OCI-LY1 (cell line): ENCODE results near the gene DGKB.

Source experiments
- H2AFZ ChIP-seq: fragments of 200-600 bp; sonication (generic), shearing (Covaris generic); 2 replicates; pipeline ENCODE4 v1.6.0; 2014; ENCODE audit warnings: antibody characterized with exemption, mild to moderate bottlenecking, low read length
- H3F3A ChIP-seq: fragments of 200-600 bp; sonication (generic), shearing (Covaris generic); 2 replicates; pipeline ENCODE4 v1.6.0; 2014; ENCODE audit warnings: mild to moderate bottlenecking, antibody characterized with exemption, low read length, moderate library complexity; ENCODE audit not compliant: insufficient read depth
- H3K27ac ChIP-seq: fragments of 200-600 bp; sonication (generic); 2 replicates; pipeline ENCODE4 v1.5.1; 2014; ENCODE audit warnings: low read length, mixed run types, mild to moderate bottlenecking, low read depth; ENCODE audit not compliant: poor library complexity, severe bottlenecking
- H3K27me3 ChIP-seq: fragments of 200-600 bp; sonication (generic); 2 replicates; pipeline ENCODE4 v1.6.0; 2014; ENCODE audit warnings: antibody characterized with exemption, mild to moderate bottlenecking, low read length, moderate library complexity; ENCODE audit not compliant: insufficient read depth
- H3K36me3 ChIP-seq: fragments of 200-600 bp; sonication (generic); 2 replicates; pipeline ENCODE4 v1.6.1; 2014; ENCODE audit warnings: mild to moderate bottlenecking, antibody characterized with exemption, low read length, moderate library complexity, mixed read lengths; ENCODE audit not compliant: insufficient read depth
- H3K4me1 ChIP-seq: fragments of 200-600 bp; sonication (generic); 2 replicates; pipeline ENCODE4 v1.5.1; 2014; ENCODE audit warnings: mild to moderate bottlenecking, low read length, moderate library complexity; ENCODE audit not compliant: insufficient read depth, severe bottlenecking
- H3K4me2 ChIP-seq: fragments of 200-600 bp; sonication (generic), shearing (Covaris generic); 2 replicates; pipeline ENCODE4 v1.6.1; 2014; ENCODE audit warnings: low read length
- H3K4me3 ChIP-seq: fragments of 200-600 bp; sonication (generic); 2 replicates; pipeline ENCODE4 v1.5.1; 2014; ENCODE audit warnings: low read length, low read depth, mild to moderate bottlenecking, mixed read lengths; ENCODE audit not compliant: poor library complexity, severe bottlenecking
- H3K79me2 ChIP-seq: fragments of 200-600 bp; shearing (Covaris generic); 2 replicates; pipeline ENCODE4 v1.6.1; 2016; ENCODE audit warnings: mixed run types, low read length, mixed read lengths; ENCODE audit not compliant: insufficient read depth
- H3K9ac ChIP-seq: fragments of 200-600 bp; sonication (generic), shearing (Covaris generic); 2 replicates; pipeline ENCODE4 v1.6.1; 2014; ENCODE audit warnings: mild to moderate bottlenecking, low read length, mixed read lengths
- H3K9me2 ChIP-seq: fragments of 200-600 bp; sonication (generic), shearing (Covaris generic); 2 replicates; pipeline ENCODE4 v1.6.1; 2014; ENCODE audit warnings: low read depth, mild to moderate bottlenecking, low read length, mixed read lengths
- H3K9me3 ChIP-seq: fragments of 200-600 bp; shearing (Covaris generic); 2 replicates; pipeline ENCODE4 v1.6.1; 2014; ENCODE audit warnings: low read length, mixed read lengths
- H4K20me1 ChIP-seq: fragments of 200-600 bp; sonication (generic), shearing (Covaris generic); 2 replicates; pipeline ENCODE4 v1.6.0; 2016; ENCODE audit warnings: mild to moderate bottlenecking, low read length; ENCODE audit not compliant: insufficient read depth
- CTCF ChIP-seq: fragments of 200-600 bp; sonication (generic), shearing (Covaris generic); IDR thresholded peaks from 2 replicates; pipeline ENCODE4 v1.5.1; 2017; ENCODE audit warnings: mild to moderate bottlenecking, antibody characterized with exemption, low read length, moderate library complexity, mixed read lengths
- EZH2 ChIP-seq: fragments of 200-600 bp; sonication (generic), shearing (Covaris generic); IDR thresholded peaks from 2 replicates; pipeline ENCODE4 v1.8.0; 2017; ENCODE audit warnings: borderline replicate concordance, mixed run types, mild to moderate bottlenecking, antibody characterized with exemption, low read length, moderate library complexity, mixed read lengths

The DGKB gene

GRCh38 chr7:14400271-14400670 lies 502.3 kb downstream of the DGKB start:
- Histone ChIP-seq H3F3A (no peaks in the 10 kb centered on the region), H3K9me2 (no peaks in the 10 kb centered on the region), H2AFZ (no peak overlapping the region), H3K36me3 (no peaks in the 10 kb centered on the region), H3K9me3 (no peaks in the 10 kb centered on the region), H3K9ac (no peak overlapping the region), H4K20me1 (no peaks in the 10 kb centered on the region), H3K27me3 (no peaks in the 10 kb centered on the region), H3K27ac (no peak overlapping the region), H3K4me2 (no peak overlapping the region), H3K4me3 (no peak overlapping the region), H3K4me1 (no peaks in the 10 kb centered on the region), H3K79me2 (no peaks in the 10 kb centered on the region)
- TF ChIP-seq CTCF (no peak), EZH2 (no peak)

DNA sequence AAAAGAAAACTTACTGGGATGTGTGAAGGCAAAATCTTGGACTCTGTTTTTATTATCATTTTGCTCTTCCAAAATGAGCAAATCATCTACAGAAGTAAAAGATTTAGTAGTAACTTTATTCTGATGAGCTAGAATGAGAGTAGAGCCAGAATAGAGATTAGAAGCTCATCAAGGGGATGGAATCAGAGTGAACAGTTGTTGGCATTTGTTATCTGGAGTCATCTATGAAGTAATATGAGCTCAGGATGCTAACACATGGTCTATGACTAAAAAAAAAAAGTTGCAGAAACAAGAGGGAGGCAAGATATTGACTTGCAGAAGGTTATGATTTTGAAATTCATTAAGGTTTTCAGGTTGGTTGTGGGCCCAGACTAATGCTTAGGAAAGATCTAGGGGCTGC lies 504.0 kb downstream of the DGKB start:
- Histone ChIP-seq H3K9me2 (no peaks in the 10 kb centered on the region), H3K27me3 (no peaks in the 10 kb centered on the region), H3K4me2 (no peak overlapping the region), H3K9ac (no peak overlapping the region), H3K9me3 (no peaks in the 10 kb centered on the region), H3K79me2 (no peaks in the 10 kb centered on the region), H3K4me1 (no peaks in the 10 kb centered on the region), H3F3A (no peaks in the 10 kb centered on the region), H4K20me1 (no peaks in the 10 kb centered on the region), H3K4me3 (no peak overlapping the region), H3K36me3 (no peaks in the 10 kb centered on the region), H2AFZ (no peak overlapping the region), H3K27ac (no peak overlapping the region)
- no peak for TF ChIP-seq CTCF
- no peak for TF ChIP-seq EZH2

DNA sequence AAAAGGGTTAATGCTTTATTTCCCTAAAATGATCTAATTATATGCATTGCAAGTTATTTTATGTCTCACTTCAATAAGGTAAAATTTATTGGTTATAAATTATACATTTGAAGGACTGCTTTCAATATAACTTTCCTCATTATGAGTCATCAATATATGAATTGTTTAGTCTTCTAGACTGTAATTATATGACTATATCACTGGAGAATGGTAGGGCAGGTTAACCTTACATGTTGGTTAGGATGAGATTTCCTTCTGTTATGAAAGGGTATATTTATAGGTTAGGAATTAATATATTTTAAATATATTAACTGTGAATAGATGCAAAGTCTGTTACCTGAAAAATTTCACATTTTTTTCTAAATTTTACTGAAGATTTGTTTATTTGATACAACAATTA lies 506.7 kb downstream of the DGKB start:
- Histone ChIP-seq H3K9me2 (no peaks in the 10 kb centered on the region), H2AFZ (no peak overlapping the region), H3F3A (no peaks in the 10 kb centered on the region), H3K4me1 (no peaks in the 10 kb centered on the region), H3K27ac (no peak overlapping the region), H3K9ac (no peak overlapping the region), H3K36me3 (no peaks in the 10 kb centered on the region), H4K20me1 (no peaks in the 10 kb centered on the region), H3K79me2 (no peaks in the 10 kb centered on the region), H3K27me3 (no peaks in the 10 kb centered on the region), H3K4me2 (no peak overlapping the region), H3K9me3 (no peaks in the 10 kb centered on the region), H3K4me3 (no peak overlapping the region)
- TF ChIP-seq CTCF (no peak), EZH2 (no peak)
